Hepatocyte (in vitro differentiated cells): Measurements from ENCODE around the gene PDZD4.

Experiments used
- EZH2 ChIP-seq: fragments of 200-600 bp; sonication (generic); IDR thresholded peaks from 2 replicates; pipeline ENCODE4 v1.6.1; 2016; ENCODE audit warnings: antibody characterized with exemption, mild to moderate bottlenecking, borderline replicate concordance
- TF ChIP-seq, protein P1 (sequence below): fragments of 200-600 bp; sonication (generic); IDR thresholded peaks from 2 replicates; pipeline ENCODE4 v1.5.1; 2016; ENCODE audit warnings: antibody characterized with exemption, mild to moderate bottlenecking; ENCODE audit not compliant: poor library complexity

DNA sequence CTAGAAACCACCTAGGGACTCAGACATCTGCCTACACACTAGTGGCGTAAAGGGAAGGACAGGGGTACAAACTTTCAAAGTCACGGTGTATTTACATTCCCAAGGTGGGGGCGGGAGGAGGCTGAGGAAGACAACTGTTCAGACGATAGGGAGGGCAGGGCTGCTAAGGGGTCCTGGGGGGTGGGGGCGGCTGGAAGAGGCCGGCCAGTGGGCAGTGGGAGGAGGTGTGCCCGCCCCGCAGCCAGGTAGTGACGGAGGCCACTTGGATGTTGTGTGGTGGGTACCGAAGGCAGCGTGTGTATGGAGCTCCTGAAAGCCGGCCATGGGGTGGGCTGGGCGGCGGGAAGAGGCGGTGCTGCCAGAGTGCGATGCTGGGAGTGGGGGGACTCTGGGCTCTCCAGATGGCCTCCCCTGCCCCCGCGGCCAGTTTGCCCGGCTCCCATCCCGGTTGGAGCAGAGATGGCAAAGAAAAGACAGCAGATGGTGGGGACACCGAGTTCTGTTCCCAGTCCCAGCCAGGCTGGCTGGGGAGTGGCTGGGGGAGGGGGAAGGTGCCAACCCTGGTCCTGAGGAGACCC is 31.5 kb upstream of the PDZD4 start:
- TF ChIP-seq, protein P1, sequence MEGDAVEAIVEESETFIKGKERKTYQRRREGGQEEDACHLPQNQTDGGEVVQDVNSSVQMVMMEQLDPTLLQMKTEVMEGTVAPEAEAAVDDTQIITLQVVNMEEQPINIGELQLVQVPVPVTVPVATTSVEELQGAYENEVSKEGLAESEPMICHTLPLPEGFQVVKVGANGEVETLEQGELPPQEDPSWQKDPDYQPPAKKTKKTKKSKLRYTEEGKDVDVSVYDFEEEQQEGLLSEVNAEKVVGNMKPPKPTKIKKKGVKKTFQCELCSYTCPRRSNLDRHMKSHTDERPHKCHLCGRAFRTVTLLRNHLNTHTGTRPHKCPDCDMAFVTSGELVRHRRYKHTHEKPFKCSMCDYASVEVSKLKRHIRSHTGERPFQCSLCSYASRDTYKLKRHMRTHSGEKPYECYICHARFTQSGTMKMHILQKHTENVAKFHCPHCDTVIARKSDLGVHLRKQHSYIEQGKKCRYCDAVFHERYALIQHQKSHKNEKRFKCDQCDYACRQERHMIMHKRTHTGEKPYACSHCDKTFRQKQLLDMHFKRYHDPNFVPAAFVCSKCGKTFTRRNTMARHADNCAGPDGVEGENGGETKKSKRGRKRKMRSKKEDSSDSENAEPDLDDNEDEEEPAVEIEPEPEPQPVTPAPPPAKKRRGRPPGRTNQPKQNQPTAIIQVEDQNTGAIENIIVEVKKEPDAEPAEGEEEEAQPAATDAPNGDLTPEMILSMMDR: no peak
- no peak for TF ChIP-seq EZH2
